ENCODE data around the gene UPP2. TPM values are rescaled to one million over a fixed set of nuclear protein-coding genes. Genes with fewer than 3 reads are reported as not detected.
A peak's percentile ranks its signal among the peaks of the same experiment; 100 is the strongest.

Gene UPP2
- total RNA-seq, 1 experiment from 2014 or later = not detected

GRCh38 chr2:158099716-158100115 lies 2.0 kb upstream of the UPP2 start:
- BruUV-seq (replicated peaks) = no TSS peak
- DNase-seq = peak; percentile 56
- Histone ChIP-seq H3K4me2 (ENCODE audit: low read length) (peak overlapping the region; percentile 10; the same call in 1 of the 2 replicates), H2AFZ (ENCODE audit: low read length) (0 out of 2 replicates have a peak overlapping the region, but pooled peaks have one; percentile 18), H3K4me1 (ENCODE audit: insufficient read depth, low read length) (0 out of 2 replicates have a peak, but pooled peaks cover 5% of the 10 kb centered on the region), H3K36me3 (ENCODE audit: low read depth, low read length) (no peaks in the 10 kb centered on the region), H3K79me2 (ENCODE audit: low read length) (no peaks in the 10 kb centered on the region), H3K9ac (ENCODE audit: low read length) (no peak overlapping the region), H3K9me3 (ENCODE audit: low read length) (no peaks in the 10 kb centered on the region), H3K9me2 (replicated peaks; ENCODE audit: low read length) (no peaks in the 10 kb centered on the region), H3K27ac (ENCODE audit: low read length) (no peak overlapping the region), H3K4me3 (ENCODE audit: low read length) (no peak overlapping the region), H3K27me3 (ENCODE audit: low read length) (no peaks in the 10 kb centered on the region), H3F3A (ENCODE audit: low read length, unreplicated experiment) (no peaks in the 10 kb centered on the region), H4K20me1 (ENCODE audit: low read length) (no peaks in the 10 kb centered on the region)
- intact Hi-C loops (cut with micrococcal nuclease) = no loop called here
- no peak for TF ChIP-seq EZH2phosphoT487 (IDR thresholded peaks at IDR 0.05; ENCODE audit: borderline replicate concordance, low read length)
- TF ChIP-seq CTCF (conservative IDR thresholded peaks at IDR 0.05; ENCODE audit: low read depth, low read length) = no peak
- no peak for TF ChIP-seq EZH2 (IDR thresholded peaks at IDR 0.05; ENCODE audit: low read length, unreplicated experiment)
- ChIA-PET CTCF (no interaction called here), POLR2A (ENCODE audit: unreplicated experiment) (no interaction called here)
- ATAC-seq = no peak

- H3K36me3 ChIP-seq (ENCODE audit: low read depth, low read length) = no peaks in the 10 kb centered on the region
- H4K20me1 ChIP-seq (ENCODE audit: low read length) = no peaks in the 10 kb centered on the region
- ChIA-PET CTCF (no interaction called here), POLR2A (ENCODE audit: unreplicated experiment) (no interaction called here)
- no peak overlapping the region for H2AFZ ChIP-seq (ENCODE audit: low read length)
- TF ChIP-seq EZH2 (IDR thresholded peaks at IDR 0.05; ENCODE audit: low read length, unreplicated experiment) (no peak), EZH2phosphoT487 (IDR thresholded peaks at IDR 0.05; ENCODE audit: borderline replicate concordance, low read length) (no peak), CTCF (conservative IDR thresholded peaks at IDR 0.05; ENCODE audit: low read depth, low read length) (no peak)
- H3K27ac ChIP-seq (ENCODE audit: low read length) = no peak overlapping the region
- ATAC-seq (no peak), DNase-seq (no peak)
- H3K9me3 ChIP-seq (ENCODE audit: low read length) = no peaks in the 10 kb centered on the region
- no peaks in the 10 kb centered on the region for H3K79me2 ChIP-seq (ENCODE audit: low read length)
- H3K27me3 ChIP-seq (ENCODE audit: low read length) = no peaks in the 10 kb centered on the region
- H3K4me2 ChIP-seq (ENCODE audit: low read length) = 0 out of 2 replicates have a peak overlapping the region, but pooled peaks have one; percentile 10
- H3K9ac ChIP-seq (ENCODE audit: low read length) = no peak overlapping the region
- no peaks in the 10 kb centered on the region for H3K9me2 ChIP-seq (replicated peaks; ENCODE audit: low read length)
- H3K4me1 ChIP-seq (ENCODE audit: insufficient read depth, low read length) = 0 out of 2 replicates have a peak, but pooled peaks cover 5% of the 10 kb centered on the region
- H3K4me3 ChIP-seq (ENCODE audit: low read length) = no peak overlapping the region
- no peaks in the 10 kb centered on the region for H3F3A ChIP-seq (ENCODE audit: low read length, unreplicated experiment)
- BruUV-seq (replicated peaks) = no TSS peak
- intact Hi-C loops (cut with micrococcal nuclease) = no loop called here
Measured at GRCh38 chr2:158100411-158100810, 1.3 kb upstream of the UPP2 start.

GRCh38 chr2:158102446-158102845 lies 770 bp downstream of the UPP2 start:
- Histone ChIP-seq H3K4me2 (ENCODE audit: low read length) (no peak overlapping the region), H3K27me3 (ENCODE audit: low read length) (no peaks in the 10 kb centered on the region), H3K9me3 (ENCODE audit: low read length) (no peaks in the 10 kb centered on the region), H3K4me1 (ENCODE audit: insufficient read depth, low read length) (0 out of 2 replicates have a peak, but pooled peaks cover 5% of the 10 kb centered on the region), H3K9ac (ENCODE audit: low read length) (no peak overlapping the region), H3K27ac (ENCODE audit: low read length) (no peak overlapping the region), H4K20me1 (ENCODE audit: low read length) (no peaks in the 10 kb centered on the region), H3K79me2 (ENCODE audit: low read length) (no peaks in the 10 kb centered on the region), H3K36me3 (ENCODE audit: low read depth, low read length) (no peaks in the 10 kb centered on the region), H3F3A (ENCODE audit: low read length, unreplicated experiment) (no peaks in the 10 kb centered on the region), H2AFZ (ENCODE audit: low read length) (no peak overlapping the region), H3K9me2 (replicated peaks; ENCODE audit: low read length) (no peaks in the 10 kb centered on the region), H3K4me3 (ENCODE audit: low read length) (no peak overlapping the region)
- ATAC-seq (no peak; the same call in 1 of the 2 replicates), DNase-seq (peak; percentile 40)
- ChIA-PET POLR2A (ENCODE audit: unreplicated experiment) (no interaction called here), CTCF (no interaction called here)
- no peak for TF ChIP-seq EZH2 (IDR thresholded peaks at IDR 0.05; ENCODE audit: low read length, unreplicated experiment)
- no peak for TF ChIP-seq CTCF (conservative IDR thresholded peaks at IDR 0.05; ENCODE audit: low read depth, low read length)
- TF ChIP-seq EZH2phosphoT487 (IDR thresholded peaks at IDR 0.05; ENCODE audit: borderline replicate concordance, low read length) = no peak
- intact Hi-C loops (cut with micrococcal nuclease) = no loop called here
- BruUV-seq (replicated peaks) = no TSS peak

Data from PC-3 (cell line).